PC-9 (cell line): Measurements from ENCODE around the gene NELL1. TPM values are rescaled to one million over a fixed set of nuclear protein-coding genes. Genes with fewer than 3 reads are reported as not detected.

Experiments used
- BruUV-seq: library from RNA; stranded (reverse); fragments of 400-500 nt; replicated peaks from 2 replicates; lab custom pipeline; 2021; lab: Mats Ljungman, UMichigan
- CTCF ChIA-PET: fragments of 300-600 bp; sonication (Branson Sonifier 250); formaldehyde crosslinking; loops from one replicate; lab custom pipeline; 2022; ENCODE audit warnings: antibody characterized with exemption; lab: Charles Lee
- POLR2A ChIA-PET: fragments of 300-600 bp; sonication (Branson Sonifier 250); formaldehyde crosslinking; loops from one replicate; lab custom pipeline; 2022; ENCODE audit warnings: antibody characterized with exemption; ENCODE audit not compliant: unreplicated experiment; lab: Charles Lee
- DNase-seq, 2 experiments: peaks; one replicate each; pipeline versions ENCODE4 v3.0.0 to v3.0.0-alpha.2; 2015 to 2022; ENCODE audit warnings: mixed read lengths in 1 of 2
- H2AFZ ChIP-seq: fragments of 200-600 bp; sonication (generic); 2 replicates; pipeline ENCODE4 v1.8.1; 2017; ENCODE audit warnings: antibody characterized with exemption
- H3F3A ChIP-seq: fragments of 200-600 bp; sonication (generic); 2 replicates; pipeline ENCODE4 v1.8.1; 2017; ENCODE audit warnings: antibody characterized with exemption, mild to moderate bottlenecking, low read depth; ENCODE audit not compliant: insufficient read depth
- H3K27ac ChIP-seq: fragments of 200-600 bp; sonication (generic); 2 replicates; pipeline ENCODE4 v1.6.1; 2016; ENCODE audit warnings: mixed run types
- H3K27me3 ChIP-seq: fragments of 200-600 bp; sonication (generic); 2 replicates; pipeline ENCODE4 v1.6.1; 2016; ENCODE audit warnings: low read depth, mixed run types; ENCODE audit not compliant: insufficient read depth
- H3K36me3 ChIP-seq: fragments of 200-600 bp; sonication (generic); 2 replicates; pipeline ENCODE4 v1.6.1; 2016; ENCODE audit warnings: low read depth, mixed run types
- H3K4me1 ChIP-seq: fragments of 200-600 bp; sonication (generic); replicated peaks from 2 replicates; pipeline ENCODE4 v1.6.1; 2016; ENCODE audit warnings: mixed run types; ENCODE audit not compliant: insufficient read depth
- H3K4me2 ChIP-seq: fragments of 200-600 bp; sonication (generic); 2 replicates; pipeline ENCODE4 v1.6.1; 2017; ENCODE audit warnings: mixed run types
- H3K4me3 ChIP-seq: fragments of 200-600 bp; sonication (generic); 2 replicates; pipeline ENCODE4 v1.6.1; 2016; ENCODE audit warnings: mixed run types
- H3K79me2 ChIP-seq: fragments of 200-600 bp; sonication (generic); 2 replicates; pipeline ENCODE4 v1.6.1; 2017; ENCODE audit warnings: low read depth, mixed run types
- H3K9me2 ChIP-seq: fragments of 200-600 bp; sonication (generic); 2 replicates; pipeline ENCODE4 v1.8.1; 2017; ENCODE audit warnings: mild to moderate bottlenecking; ENCODE audit not compliant: insufficient read depth
- H3K9me3 ChIP-seq: fragments of 200-600 bp; sonication (generic); 2 replicates; pipeline ENCODE4 v1.8.1; 2016; ENCODE audit warnings: low read depth; ENCODE audit not compliant: insufficient read depth
- H4K20me1 ChIP-seq: fragments of 200-600 bp; sonication (generic); 2 replicates; pipeline ENCODE4 v1.8.1; 2017; ENCODE audit not compliant: insufficient read depth
- EZH2 ChIP-seq: fragments of 200-600 bp; sonication (generic); IDR thresholded peaks from 2 replicates; pipeline ENCODE4 v1.8.0; 2017; ENCODE audit warnings: antibody characterized with exemption, low read depth
- intact Hi-C: fragments of 100-400 bp; cut with micrococcal nuclease; formaldehyde crosslinking; loops from one replicate; pipeline ENCODE4 v1.10.0; 2022; ENCODE audit not compliant: unreplicated experiment
- total RNA-seq: library from RNA; stranded (reverse); gene quantifications from 2 replicates; pipeline ENCODE4 v1.2.3, GENCODE V29; 2021
- TF ChIP-seq, protein P1 (sequence below): fragments of 200-600 bp; sonication (generic); conservative IDR thresholded peaks from 2 replicates; pipeline ENCODE4 v1.6.1; 2017; ENCODE audit warnings: mixed run types, antibody characterized with exemption, mild to moderate bottlenecking, moderate library complexity

NELL1 gene
- total RNA-seq, 1 experiment from 2014 or later: not detected

DNA sequence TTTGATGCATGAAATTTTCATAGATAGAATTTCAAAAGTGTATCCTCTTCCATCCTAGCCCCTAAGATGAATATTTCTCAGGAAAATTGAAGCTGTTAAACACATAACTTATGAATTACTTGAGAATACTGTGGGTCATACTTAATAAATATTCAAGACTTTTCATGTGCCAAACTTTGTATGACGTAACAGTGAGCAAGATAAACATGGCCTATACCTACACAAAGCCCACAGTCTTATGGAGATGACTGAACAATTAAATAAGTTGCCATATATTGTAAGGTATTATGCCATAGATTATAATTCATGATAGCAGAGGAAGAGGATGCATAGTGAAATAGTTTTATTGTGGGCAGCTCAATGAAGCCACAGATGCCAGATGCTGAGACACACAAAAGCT, 902.8 kb downstream of the NELL1 start:
- no peak for DNase-seq
- no peaks in the 10 kb centered on the region for H3K36me3 ChIP-seq
- CTCF ChIA-PET: no interaction called here
- no peaks in the 10 kb centered on the region for H4K20me1 ChIP-seq
- H3F3A ChIP-seq: no peaks in the 10 kb centered on the region
- intact Hi-C loops: no loop called here
- no peak overlapping the region for H3K4me3 ChIP-seq
- no peaks in the 10 kb centered on the region for H3K27me3 ChIP-seq
- BruUV-seq: no TSS peak
- H3K9me2 ChIP-seq: no peaks in the 10 kb centered on the region
- H3K4me2 ChIP-seq: no peak overlapping the region
- POLR2A ChIA-PET: no interaction called here
- H2AFZ ChIP-seq: no peak overlapping the region
- H3K27ac ChIP-seq: no peak overlapping the region
- no peaks in the 10 kb centered on the region for H3K9me3 ChIP-seq
- H3K79me2 ChIP-seq: no peaks in the 10 kb centered on the region
- no peak for TF ChIP-seq EZH2
- TF ChIP-seq, protein P1, sequence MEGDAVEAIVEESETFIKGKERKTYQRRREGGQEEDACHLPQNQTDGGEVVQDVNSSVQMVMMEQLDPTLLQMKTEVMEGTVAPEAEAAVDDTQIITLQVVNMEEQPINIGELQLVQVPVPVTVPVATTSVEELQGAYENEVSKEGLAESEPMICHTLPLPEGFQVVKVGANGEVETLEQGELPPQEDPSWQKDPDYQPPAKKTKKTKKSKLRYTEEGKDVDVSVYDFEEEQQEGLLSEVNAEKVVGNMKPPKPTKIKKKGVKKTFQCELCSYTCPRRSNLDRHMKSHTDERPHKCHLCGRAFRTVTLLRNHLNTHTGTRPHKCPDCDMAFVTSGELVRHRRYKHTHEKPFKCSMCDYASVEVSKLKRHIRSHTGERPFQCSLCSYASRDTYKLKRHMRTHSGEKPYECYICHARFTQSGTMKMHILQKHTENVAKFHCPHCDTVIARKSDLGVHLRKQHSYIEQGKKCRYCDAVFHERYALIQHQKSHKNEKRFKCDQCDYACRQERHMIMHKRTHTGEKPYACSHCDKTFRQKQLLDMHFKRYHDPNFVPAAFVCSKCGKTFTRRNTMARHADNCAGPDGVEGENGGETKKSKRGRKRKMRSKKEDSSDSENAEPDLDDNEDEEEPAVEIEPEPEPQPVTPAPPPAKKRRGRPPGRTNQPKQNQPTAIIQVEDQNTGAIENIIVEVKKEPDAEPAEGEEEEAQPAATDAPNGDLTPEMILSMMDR: no peak
- no peaks in the 10 kb centered on the region for H3K4me1 ChIP-seq

DNA sequence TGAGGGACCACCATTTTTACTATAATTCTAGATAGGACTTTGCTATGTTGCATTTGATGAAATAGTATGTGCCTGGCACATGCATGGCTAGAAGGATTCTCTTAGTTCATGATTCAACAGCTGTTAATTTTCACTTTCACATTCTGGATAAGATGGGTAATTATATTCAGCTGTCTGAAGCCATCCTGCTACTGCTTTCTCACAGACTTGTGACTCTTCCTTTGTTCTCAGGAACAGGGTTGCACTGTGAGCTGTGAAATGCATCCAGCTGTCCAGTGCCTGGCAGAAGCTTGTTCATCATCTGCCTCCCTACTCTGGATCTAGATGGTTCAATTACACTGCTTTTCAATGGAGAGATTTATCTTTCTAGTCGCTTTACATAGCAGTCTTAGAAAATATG, 913.4 kb downstream of the NELL1 start:
- Histone ChIP-seq H3F3A (no peaks in the 10 kb centered on the region), H3K9me2 (no peaks in the 10 kb centered on the region), H3K9me3 (no peaks in the 10 kb centered on the region), H3K27me3 (no peaks in the 10 kb centered on the region), H3K4me2 (no peak overlapping the region), H3K27ac (no peak overlapping the region), H4K20me1 (no peaks in the 10 kb centered on the region), H3K36me3 (no peaks in the 10 kb centered on the region), H3K4me1 (no peaks in the 10 kb centered on the region), H2AFZ (no peak overlapping the region), H3K79me2 (no peaks in the 10 kb centered on the region), H3K4me3 (no peak overlapping the region)
- CTCF ChIA-PET: no interaction called here
- no TSS peak for BruUV-seq
- intact Hi-C loops: no loop called here
- POLR2A ChIA-PET: no interaction called here
- TF ChIP-seq, protein P1: no peak
- TF ChIP-seq EZH2: no peak
- DNase-seq: no peak

DNA sequence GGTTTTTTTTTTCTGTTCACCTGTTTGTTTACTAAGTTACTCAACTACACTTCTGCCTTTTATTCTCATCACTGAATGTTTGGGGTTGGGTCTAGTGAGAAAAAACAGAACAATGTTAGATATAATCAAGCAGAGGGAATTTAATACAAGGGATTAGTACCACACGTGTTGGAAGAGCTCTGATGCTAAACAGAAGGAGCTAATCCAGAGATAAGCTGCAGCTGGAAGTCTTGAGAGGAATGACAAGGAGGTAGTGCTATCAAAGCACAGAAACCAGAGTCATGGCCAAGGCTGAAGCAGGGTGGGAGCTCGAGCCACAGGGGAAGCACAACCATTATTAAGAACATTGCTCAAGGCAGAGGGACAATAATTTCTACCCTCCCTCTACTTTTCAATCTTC, 919.4 kb downstream of the NELL1 start:
- no TSS peak for BruUV-seq

More for the DNA sequence above, 919.4 kb downstream of the NELL1 start:
- ChIA-PET POLR2A (interaction anchor here (0.7 kb wide), 1 partner anchor 772 kb away, joined by 8 read pairs; no protein-coding TSS in a partner anchor), CTCF (no interaction called here)
- H3K4me3 ChIP-seq: no peak overlapping the region
- H3K36me3 ChIP-seq: no peaks in the 10 kb centered on the region
- no peak for DNase-seq
- no peak for TF ChIP-seq EZH2
- TF ChIP-seq, protein P1: no peak
- H3K4me2 ChIP-seq: no peak overlapping the region
- H3F3A ChIP-seq: no peaks in the 10 kb centered on the region
- no peaks in the 10 kb centered on the region for H4K20me1 ChIP-seq
- intact Hi-C loops: no loop called here
- no peak overlapping the region for H2AFZ ChIP-seq
- no peaks in the 10 kb centered on the region for H3K79me2 ChIP-seq
- no peak overlapping the region for H3K27ac ChIP-seq
- H3K27me3 ChIP-seq: no peaks in the 10 kb centered on the region
- no peaks in the 10 kb centered on the region for H3K4me1 ChIP-seq
- H3K9me2 ChIP-seq: no peaks in the 10 kb centered on the region
- no peaks in the 10 kb centered on the region for H3K9me3 ChIP-seq
